Astrocyte of the cerebellum (primary cell): Measurements from ENCODE around the gene SIPA1L3.

Source experiments
- DNase-seq: peaks from one replicate; pipeline ENCODE4 v3.0.0-alpha.2; 2011; ENCODE audit warnings: low read depth
- H3K4me3 ChIP-seq: 2 replicates; pipeline ENCODE4 v1.5.1; 2011; ENCODE audit warnings: mild to moderate bottlenecking, low read depth, low read length, moderate library complexity
- in situ Hi-C: cut with HindIII; loops from 2 replicates; pipeline ENCODE4 v1.10.0; 2017; ENCODE audit warnings: low sequenced_read_pairs
- TF ChIP-seq, protein P1 (sequence below): IDR thresholded peaks from 2 replicates; pipeline ENCODE4 v1.5.1; 2012; ENCODE audit warnings: low read length, low read depth, moderate library complexity, mild to moderate bottlenecking; ENCODE audit errors: missing control alignments

SIPA1L3 gene

DNA sequence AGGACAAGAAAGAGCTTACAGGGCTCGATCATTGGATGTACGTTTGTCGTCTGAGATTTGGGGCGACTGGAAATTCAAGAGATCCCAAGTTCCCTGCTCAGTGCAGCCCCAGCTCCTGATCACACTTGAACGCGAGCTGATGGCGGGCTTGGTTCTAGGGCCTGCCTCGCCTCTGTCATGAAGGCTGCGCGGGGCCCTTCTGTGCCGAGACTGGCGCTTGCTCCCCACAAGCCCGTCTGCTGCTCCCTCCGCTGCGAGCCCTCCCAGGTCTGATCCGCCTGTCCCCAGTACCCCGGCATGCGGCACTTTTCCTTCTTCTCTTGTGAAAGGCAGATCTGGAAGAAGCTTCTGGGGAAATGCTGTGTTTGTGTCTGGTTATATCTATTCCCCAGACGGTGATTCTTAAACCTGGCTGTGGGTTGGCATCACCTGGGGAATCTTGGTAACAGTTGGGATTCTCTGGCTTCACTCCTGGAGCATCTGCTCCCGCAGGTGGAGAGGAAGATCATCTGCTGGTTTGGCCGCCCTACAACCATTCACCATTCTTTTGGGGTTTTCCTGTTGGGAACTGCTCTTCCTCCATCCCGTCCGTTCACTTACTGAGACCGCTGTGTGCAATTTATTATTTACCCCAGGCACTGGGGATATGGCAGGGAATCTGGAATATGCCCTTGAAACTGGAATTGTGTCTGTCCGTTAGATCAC, 43.6 kb downstream of the SIPA1L3 start:
- in situ Hi-C loops, result loop anchor here (5.0 kb wide), 1 partner anchor 82 kb away; no protein-coding TSS in a partner anchor
- no peak for DNase-seq
- H3K4me3 ChIP-seq, result no peak overlapping the region
- TF ChIP-seq, protein P1, sequence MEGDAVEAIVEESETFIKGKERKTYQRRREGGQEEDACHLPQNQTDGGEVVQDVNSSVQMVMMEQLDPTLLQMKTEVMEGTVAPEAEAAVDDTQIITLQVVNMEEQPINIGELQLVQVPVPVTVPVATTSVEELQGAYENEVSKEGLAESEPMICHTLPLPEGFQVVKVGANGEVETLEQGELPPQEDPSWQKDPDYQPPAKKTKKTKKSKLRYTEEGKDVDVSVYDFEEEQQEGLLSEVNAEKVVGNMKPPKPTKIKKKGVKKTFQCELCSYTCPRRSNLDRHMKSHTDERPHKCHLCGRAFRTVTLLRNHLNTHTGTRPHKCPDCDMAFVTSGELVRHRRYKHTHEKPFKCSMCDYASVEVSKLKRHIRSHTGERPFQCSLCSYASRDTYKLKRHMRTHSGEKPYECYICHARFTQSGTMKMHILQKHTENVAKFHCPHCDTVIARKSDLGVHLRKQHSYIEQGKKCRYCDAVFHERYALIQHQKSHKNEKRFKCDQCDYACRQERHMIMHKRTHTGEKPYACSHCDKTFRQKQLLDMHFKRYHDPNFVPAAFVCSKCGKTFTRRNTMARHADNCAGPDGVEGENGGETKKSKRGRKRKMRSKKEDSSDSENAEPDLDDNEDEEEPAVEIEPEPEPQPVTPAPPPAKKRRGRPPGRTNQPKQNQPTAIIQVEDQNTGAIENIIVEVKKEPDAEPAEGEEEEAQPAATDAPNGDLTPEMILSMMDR, result no peak

DNA sequence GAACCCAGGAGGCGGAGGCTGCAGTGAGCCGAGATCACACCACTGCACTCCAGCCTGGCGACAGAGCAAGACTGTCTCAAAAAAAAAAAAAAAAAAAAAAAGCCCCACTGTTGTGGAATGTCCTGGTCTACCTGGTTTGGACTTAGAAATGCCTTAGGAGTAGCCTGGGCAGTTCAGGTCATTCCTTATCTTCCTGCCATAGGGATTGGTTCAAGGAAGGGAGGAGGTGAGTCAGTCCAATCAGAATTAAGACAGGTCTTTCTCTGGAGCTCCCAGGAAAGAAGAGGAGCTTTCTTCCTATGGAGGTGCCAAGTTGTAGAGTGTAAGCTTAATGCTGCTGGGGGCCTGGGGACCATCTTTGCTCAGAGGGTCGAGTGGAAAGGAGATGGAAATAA, 44.8 kb downstream of the SIPA1L3 start:
- TF ChIP-seq, protein P1, result no peak
- no peak overlapping the region for H3K4me3 ChIP-seq
- no peak for DNase-seq
- in situ Hi-C loops, result loop anchor here (5.0 kb wide), 1 partner anchor 80 kb away; no protein-coding TSS in a partner anchor

DNA sequence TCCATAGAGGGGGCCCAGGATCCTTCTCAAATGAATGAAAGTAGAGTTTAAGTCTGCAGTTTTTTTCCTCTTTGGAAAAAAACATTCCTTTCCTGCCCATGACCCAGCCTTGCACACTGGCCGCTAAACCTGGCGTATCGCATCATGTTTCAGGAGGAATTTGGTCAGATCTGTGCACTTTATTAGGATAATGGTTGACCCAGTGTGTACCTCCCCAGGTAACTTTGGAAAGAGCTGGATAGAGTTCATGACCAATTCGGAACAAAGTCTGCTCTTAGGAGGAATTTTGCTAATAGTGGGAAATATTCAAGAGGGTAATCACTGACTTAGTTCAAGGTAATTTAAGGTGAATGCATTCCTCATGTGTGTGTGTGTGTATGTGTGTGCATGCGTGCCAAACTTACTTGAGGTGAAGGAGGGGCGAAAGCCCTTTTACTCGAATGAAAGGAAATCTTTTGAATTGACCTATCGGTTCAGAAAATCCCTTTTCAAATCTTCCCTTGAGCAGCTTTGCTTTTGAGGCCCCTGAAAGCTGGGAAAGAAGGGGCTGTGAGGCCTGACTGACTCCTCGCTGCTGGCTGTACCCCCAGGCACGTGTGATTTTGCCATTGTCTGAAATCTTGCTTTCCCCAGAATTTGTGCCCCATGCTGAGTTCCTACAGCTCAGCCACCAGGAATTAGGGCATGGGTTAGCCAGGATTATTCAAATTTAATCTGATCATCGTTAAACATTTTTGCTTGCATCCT, 46.3 kb downstream of the SIPA1L3 start:
- DNase-seq, result no peak
- in situ Hi-C loops, result loop anchor here (5.0 kb wide), 1 partner anchor 79 kb away; no protein-coding TSS in a partner anchor
- TF ChIP-seq, protein P1, result no peak
- no peak overlapping the region for H3K4me3 ChIP-seq

DNA sequence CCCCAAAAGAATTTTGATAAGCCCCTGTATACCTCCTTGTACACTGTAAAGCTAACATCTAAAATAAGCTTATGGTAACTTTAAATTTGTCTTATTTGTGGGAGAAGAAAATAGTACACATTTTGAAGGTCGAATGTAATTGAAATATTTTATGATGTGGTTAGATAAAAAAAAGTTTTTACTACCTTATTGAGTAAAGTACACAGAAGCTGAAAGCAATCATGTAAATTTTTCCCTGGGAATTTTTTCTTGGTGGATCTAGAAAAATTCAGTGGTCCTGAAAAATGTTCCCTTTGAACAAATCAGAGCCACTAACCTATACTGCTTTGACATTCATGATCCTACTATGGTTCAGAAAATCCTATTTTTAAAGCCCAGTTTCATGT, 46.9 kb downstream of the SIPA1L3 start:
- no peak overlapping the region for H3K4me3 ChIP-seq
- DNase-seq, result no peak
- TF ChIP-seq, protein P1, result no peak
- in situ Hi-C loops, result loop anchor here (5.0 kb wide), 1 partner anchor 78 kb away; no protein-coding TSS in a partner anchor

DNA sequence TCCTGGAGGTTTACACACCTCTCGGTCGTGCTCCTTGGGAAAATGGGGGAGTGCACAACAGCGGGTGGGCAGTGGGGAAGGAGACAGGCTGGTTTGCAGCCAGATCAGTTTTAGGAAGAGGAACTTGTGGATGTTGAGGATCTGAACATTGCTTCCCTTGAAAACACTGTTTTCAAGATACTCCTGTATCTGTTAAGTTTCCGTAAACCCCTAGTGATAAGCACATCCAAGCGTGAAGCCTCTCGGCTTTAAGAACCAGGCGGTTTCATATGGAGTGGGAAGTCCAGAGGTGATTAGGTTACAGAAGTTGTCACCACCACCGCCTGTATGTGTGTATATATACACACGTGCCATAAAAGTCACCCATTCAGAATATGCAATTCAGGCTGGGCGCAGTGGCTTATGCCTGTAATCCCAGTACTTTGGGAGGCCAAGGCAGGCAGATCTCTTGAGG, 47.4 kb downstream of the SIPA1L3 start:
- TF ChIP-seq, protein P1, result no peak
- no peak overlapping the region for H3K4me3 ChIP-seq
- in situ Hi-C loops, result loop anchor here (5.0 kb wide), 1 partner anchor 78 kb away; no protein-coding TSS in a partner anchor
- DNase-seq, result no peak

DNA sequence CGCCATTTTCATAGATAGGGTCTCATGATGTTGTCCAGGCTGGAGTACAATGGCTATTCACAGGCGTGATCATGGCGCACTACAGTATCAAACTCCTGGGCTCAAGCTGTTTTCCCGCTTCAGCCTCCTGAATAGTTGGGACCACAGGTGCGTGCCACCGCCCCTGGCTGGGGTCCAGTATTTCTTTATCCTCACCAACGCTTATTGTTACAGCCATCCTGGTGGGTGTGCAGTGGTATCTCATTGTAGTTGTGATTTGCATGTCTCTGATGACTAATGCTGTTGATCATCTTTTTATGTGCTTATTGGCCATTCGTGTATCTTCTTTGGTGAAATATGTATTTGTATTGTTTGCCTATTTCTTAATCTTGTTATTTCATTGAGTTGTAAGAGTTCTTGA, 49.0 kb downstream of the SIPA1L3 start:
- H3K4me3 ChIP-seq, result no peak overlapping the region
- no peak for DNase-seq
- TF ChIP-seq, protein P1, result no peak
- in situ Hi-C loops, result no loop called here
